GM19193 (cell line): ENCODE results near the gene LTN1.

ENCODE experiments used
- POLR2A ChIP-seq: IDR thresholded peaks from 4 replicates; pipeline ENCODE4 v1.6.1; 2011; ENCODE audit not compliant: insufficient read depth, insufficient read length; ENCODE audit errors: extremely low read depth

LTN1 gene

GRCh38 chr21:28944296-28944695 is 48.4 kb downstream of the LTN1 start:
- TF ChIP-seq POLR2A: no peak

DNA sequence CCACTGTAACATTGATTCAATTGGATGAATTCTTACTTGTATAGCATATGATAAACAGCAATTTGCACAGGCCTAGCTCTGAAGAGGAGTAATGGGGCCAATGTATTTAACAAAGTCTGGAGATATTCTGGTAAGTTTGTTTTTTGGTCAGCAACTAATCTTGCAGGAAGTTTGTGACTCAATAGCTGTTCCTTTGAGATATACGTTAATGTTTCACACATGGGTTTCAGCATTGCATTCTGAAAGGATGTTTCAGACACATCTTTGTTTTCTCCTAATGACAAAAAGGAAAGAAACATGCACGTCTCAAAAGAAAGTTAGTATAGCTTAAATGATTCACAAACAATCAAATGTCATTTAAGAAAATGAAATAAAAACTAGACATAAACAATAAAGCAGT is 49.0 kb downstream of the LTN1 start:
- TF ChIP-seq POLR2A: no peak

- TF ChIP-seq POLR2A: no peak
Observed at GRCh38 chr21:28938726-28939125, 54.0 kb downstream of the LTN1 start.

GRCh38 chr21:28937737-28938136 is 54.9 kb downstream of the LTN1 start:
- no peak for TF ChIP-seq POLR2A

- TF ChIP-seq POLR2A: no peak
Observed at GRCh38 chr21:28936721-28937120, 56.0 kb downstream of the LTN1 start.

DNA sequence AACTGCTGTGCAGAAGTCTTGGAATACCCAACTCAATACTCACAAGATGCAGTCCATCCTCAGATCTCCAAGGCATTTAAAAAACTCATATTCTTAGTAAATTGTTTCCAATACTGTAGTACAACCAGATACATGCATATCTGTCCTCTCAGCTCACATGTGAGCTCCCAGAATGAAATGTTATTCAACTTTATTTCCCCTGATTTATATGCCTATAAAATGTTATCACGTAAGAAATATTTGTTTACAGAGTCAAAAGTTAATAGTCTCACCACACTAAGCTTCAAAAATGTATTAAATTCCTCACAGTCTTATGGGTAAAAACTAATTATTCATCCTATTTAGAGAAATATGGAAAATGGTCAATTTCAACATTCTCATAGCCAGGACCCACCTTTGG is 56.6 kb downstream of the LTN1 start:
- no peak for TF ChIP-seq POLR2A

DNA sequence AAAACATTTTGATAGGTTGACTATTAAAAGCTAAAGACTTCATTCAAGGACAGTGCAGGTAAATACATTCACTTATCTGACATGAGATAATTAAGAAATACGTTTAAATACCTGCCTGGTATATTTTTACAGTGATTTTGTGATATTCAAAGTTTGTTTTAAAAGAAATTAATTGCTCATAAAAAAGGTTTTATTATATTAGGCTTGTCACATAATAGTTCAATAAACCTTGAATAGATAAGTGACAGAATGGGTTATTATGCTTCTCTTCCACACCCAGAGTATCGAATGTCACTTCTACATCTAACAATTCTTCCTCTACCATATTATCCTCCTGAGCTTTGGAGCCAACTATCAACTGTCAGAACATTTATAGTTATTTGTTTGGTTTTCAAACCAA is 60.0 kb downstream of the LTN1 start:
- no peak for TF ChIP-seq POLR2A

DNA sequence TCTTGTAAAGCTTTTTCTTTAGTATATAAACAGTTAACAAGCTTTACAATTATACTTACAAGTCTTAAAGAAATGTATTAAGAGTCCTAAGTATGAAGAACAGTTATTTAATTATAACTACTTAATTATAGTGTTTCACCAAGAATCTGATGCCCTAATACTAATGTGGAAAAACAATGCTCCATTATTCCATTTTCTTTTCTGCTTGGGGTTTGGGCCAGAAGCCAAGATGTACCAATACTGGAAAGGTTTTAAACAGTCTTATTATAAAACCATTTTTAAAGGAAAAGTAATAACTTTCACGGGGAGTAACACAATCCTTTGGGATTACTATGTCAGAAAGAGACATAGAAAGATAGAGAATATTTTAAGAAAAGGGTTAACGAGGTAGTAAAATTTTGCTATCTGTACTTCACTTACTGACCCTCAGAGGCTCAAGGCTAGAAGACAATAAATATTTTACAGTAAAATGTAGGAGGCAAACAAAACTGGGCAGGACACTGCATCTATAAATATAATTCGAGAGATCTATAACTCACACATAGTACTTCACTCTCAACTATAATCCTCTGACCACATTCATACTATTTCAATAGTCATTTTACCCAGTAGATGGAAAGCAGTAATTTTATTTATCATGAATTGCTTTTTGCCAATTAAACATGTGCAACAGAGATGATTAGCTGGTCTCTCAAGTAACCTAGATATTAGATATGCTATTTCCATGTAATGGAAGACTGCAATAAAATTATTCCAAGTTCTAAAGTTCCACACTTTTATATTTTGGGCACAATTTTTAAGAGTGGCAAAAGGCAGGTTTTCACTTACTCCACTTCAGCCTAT is 63.9 kb downstream of the LTN1 start:
- no peak for TF ChIP-seq POLR2A

GRCh38 chr21:28927130-28927529 is 65.5 kb downstream of the LTN1 start:
- no peak for TF ChIP-seq POLR2A

DNA sequence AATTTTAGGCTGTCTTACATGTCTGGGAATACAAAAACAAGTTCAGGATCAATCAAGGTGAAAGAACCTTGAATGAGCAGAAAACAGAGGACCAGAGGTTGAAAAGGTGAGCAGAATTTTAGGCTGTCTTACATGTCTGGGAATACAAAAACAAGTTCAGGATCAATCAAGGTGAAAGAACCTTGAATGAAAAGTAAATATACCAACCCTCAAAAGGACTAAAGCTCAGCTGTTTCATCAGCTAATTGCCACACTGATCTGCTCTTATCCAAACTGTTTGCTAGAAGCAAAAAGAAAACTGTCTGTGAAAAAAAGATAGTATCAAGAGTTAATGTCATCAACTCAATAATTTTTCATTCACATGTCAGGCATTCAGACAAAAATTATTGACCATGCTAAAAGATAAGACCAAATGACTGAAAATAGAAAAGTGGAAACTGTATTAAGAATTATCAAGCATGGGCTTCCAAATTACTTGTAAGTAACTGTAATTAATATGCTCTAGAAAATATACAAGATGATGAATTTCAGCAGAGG is 69.2 kb downstream of the LTN1 start:
- no peak for TF ChIP-seq POLR2A

DNA sequence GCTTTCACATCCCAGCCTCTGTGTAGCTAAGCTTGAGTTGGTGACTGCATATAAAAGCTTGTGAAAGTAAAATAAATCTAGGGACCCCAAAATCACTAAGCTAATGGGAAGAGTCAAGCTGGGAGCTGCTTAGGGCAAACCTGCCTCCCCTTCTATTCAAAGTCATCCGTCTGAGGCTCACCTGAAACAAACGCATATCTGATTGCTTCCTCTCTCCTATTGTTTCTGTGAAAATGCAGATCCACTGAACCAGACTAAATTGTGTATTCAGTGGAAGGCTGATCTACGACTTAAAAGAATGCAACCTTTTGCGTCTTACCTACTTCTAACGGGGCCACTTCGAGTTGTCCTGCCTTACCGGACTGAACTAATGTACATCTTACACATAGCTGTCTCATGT is 70.3 kb downstream of the LTN1 start:
- TF ChIP-seq POLR2A: no peak

DNA sequence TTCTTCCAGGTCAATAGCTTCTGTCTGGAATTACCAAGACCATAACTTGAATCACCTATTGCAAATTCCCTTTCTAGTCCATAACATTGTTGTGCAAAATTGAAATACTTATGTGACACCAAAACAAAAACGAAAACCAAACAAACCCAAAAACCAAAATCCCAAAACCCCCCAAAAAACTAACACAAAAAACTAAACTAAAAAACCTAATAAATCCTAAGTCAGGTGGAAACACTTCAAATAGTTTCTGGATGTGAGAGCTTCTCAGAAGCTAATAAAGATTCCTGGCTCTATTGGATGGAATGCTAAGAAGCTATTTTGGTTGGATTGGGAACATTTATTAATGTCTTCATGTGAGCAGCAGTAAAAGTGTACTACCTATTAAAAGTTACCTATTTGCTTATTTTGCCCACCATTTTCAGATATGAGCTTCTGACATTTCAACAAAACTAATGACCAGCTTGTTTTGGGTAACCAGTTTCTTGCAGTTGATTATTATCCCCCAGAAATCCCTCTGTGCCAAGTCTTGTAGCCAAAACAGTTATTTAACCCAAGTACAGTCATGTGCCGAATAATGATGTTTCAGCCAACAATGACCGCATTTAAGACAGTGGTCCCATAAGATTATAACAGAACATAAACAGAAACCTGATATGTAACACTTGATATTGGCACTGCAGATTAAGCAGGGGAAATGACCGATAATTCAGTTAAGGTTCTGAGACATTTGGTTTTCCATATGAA is 76.4 kb downstream of the LTN1 start:
- no peak for TF ChIP-seq POLR2A

DNA sequence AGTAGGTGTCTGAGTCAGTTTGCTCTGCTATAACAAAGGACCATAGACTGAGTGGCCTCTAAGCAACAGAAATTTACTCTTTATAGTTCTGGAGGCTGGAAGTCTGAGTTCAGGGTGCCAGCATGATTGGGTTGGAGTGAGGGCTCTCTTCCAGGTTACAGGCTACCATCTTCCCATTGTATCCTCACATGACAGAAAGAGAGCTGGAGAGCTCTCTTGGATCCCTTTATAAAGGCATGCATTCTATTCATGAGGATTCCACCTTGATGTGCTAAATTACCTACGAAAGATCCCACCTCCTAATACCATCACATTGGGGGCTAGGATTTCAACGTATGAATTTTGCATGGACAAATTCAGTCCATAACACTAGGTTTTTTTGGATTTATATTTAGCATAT is 79.6 kb downstream of the LTN1 start:
- no peak for TF ChIP-seq POLR2A

GRCh38 chr21:28910280-28910887 is 82.3 kb downstream of the LTN1 start:
- no peak for TF ChIP-seq POLR2A

- TF ChIP-seq POLR2A: no peak
Observed at GRCh38 chr21:28908351-28908750, 84.3 kb downstream of the LTN1 start.
